CD4-positive, alpha-beta memory T cell (primary cell): ENCODE measurements around the gene HEXA. TPM values are rescaled to one million over a fixed set of nuclear protein-coding genes. Genes with fewer than 3 reads are reported as not detected.
A peak's percentile ranks its signal among the peaks of the same experiment; 100 is the strongest.

Source experiments
- CTCF ChIA-PET: fragments of 350-600 bp; sonication (Branson Sonifier 250); formaldehyde crosslinking; loops from one replicate; lab custom pipeline; 2021; ENCODE audit warnings: inconsistent platforms; ENCODE audit not compliant: partially characterized antibody; lab: Charles Lee
- POLR2A ChIA-PET: fragments of 350-600 bp; sonication (Branson Sonifier 250); formaldehyde crosslinking; loops from one replicate; lab custom pipeline; 2021; ENCODE audit not compliant: partially characterized antibody; lab: Charles Lee
- DNase-seq, 5 donors: peaks; one replicate each; pipeline versions ENCODE4 v3.0.0 to v3.0.0-alpha.2; 2020 to 2022; ENCODE audit warnings: mixed read lengths in 1 of 5
- H3K27ac ChIP-seq: one replicate; pipeline ENCODE4 v1.7.0; 2013; ENCODE audit warnings: low read depth, low read length
- H3K27me3 ChIP-seq: 2 replicates; pipeline ENCODE4 v1.7.0; 2013; ENCODE audit warnings: mild to moderate bottlenecking, low read length, moderate library complexity; ENCODE audit not compliant: insufficient read depth
- H3K36me3 ChIP-seq: 2 replicates; pipeline ENCODE4 v1.7.0; 2013; ENCODE audit warnings: mild to moderate bottlenecking, low read length, moderate library complexity; ENCODE audit not compliant: insufficient read depth
- H3K4me1 ChIP-seq: 2 replicates; pipeline ENCODE4 v1.7.0; 2013; ENCODE audit warnings: mild to moderate bottlenecking, low read length, moderate library complexity; ENCODE audit not compliant: insufficient read depth
- H3K4me3 ChIP-seq, 2 donors: one replicate each; pipeline ENCODE4 v1.7.0; 2013; ENCODE audit warnings: low read length in 2 of 2, mild to moderate bottlenecking in 1 of 2
- H3K9me3 ChIP-seq, 2 donors: one replicate each; pipeline ENCODE4 v1.7.0; 2013; ENCODE audit warnings: low read length in 2 of 2, control low read depth in 1 of 2; ENCODE audit not compliant: control insufficient read depth in 1 of 2
- H3K27ac Mint-ChIP-seq, 7 donors: one replicate each; pipeline ENCODE4 v1.8.0; 2020 to 2021; ENCODE audit warnings: mixed read lengths in 7 of 7, mild to moderate bottlenecking in 6 of 7, inconsistent platforms in 3 of 7, moderate library complexity in 3 of 7
- H3K27me3 Mint-ChIP-seq, 2 donors: one replicate each; pipeline ENCODE4 v1.8.0; 2020 to 2021; ENCODE audit warnings: mixed read lengths in 2 of 2
- H3K36me3 Mint-ChIP-seq, 2 donors: one replicate each; pipeline ENCODE4 v1.8.0; 2020 to 2021; ENCODE audit warnings: mixed read lengths in 2 of 2, inconsistent platforms in 1 of 2, mild to moderate bottlenecking in 1 of 2
- H3K4me1 Mint-ChIP-seq, 4 donors: one replicate each; pipeline ENCODE4 v1.8.0; 2020 to 2021; ENCODE audit warnings: mixed read lengths in 4 of 4, mild to moderate bottlenecking in 1 of 4
- H3K4me3 Mint-ChIP-seq, 8 donors: one replicate each; pipeline ENCODE4 v1.8.0; 2020 to 2021; ENCODE audit warnings: mixed read lengths in 8 of 8, mild to moderate bottlenecking in 7 of 8, moderate library complexity in 6 of 8, inconsistent platforms in 3 of 8
- H3K9me3 Mint-ChIP-seq, 8 donors: one replicate each; pipeline ENCODE4 v1.8.0; 2020 to 2021; ENCODE audit warnings: mixed read lengths in 8 of 8, mild to moderate bottlenecking in 5 of 8, inconsistent platforms in 3 of 8, moderate library complexity in 1 of 8
- intact Hi-C: fragments of 100-400 bp; cut with micrococcal nuclease; formaldehyde crosslinking; loops from one replicate; pipeline ENCODE4 v1.15.1; 2023
- polyA plus RNA-seq, 2 donors: library from polyadenylated mRNA; unstranded; fragments of 300-500 nt; fragmentation: Illumina TruSeq; gene quantifications; one replicate each; pipeline ENCODE4 v1.2.3, GENCODE V29; 2021
- total RNA-seq, 2 experiments: library from RNA; stranded (reverse); gene quantifications; one replicate each; pipeline ENCODE4 v1.2.3, GENCODE V29; 2021

The HEXA gene
- total and polyA plus RNA-seq, 4 experiments from 2014 or later, result 69.9 to 102 (median 84.5) TPM

- Mint-ChIP-seq H3K36me3 (no peaks in the 10 kb centered on the region), H3K4me1 (no peaks in the 10 kb centered on the region), H3K9me3 (peaks cover 0 to 12% (median 4%) of the 10 kb centered on the region in 8 donors), H3K27me3 (peaks cover 12% of the 10 kb centered on the region in 2 donors), H3K27ac (no peak overlapping the region), H3K4me3 (no peak overlapping the region)
- Histone ChIP-seq H3K4me1 (no peaks in the 10 kb centered on the region), H3K36me3 (no peaks in the 10 kb centered on the region), H3K9me3 (no peaks in the 10 kb centered on the region), H3K27ac (no peak overlapping the region), H3K4me3 (no peak overlapping the region), H3K27me3 (no peaks in the 10 kb centered on the region)
- ChIA-PET POLR2A (no interaction called here), CTCF (no interaction called here)
- no peak for DNase-seq
- intact Hi-C loops, result no loop called here
Observed at GRCh38 chr15:72411544-72411943, 35.7 kb upstream of the HEXA start.

GRCh38 chr15:72411111-72411510 lies 35.3 kb upstream of the HEXA start:
- H3K4me1 ChIP-seq, result no peaks in the 10 kb centered on the region
- H3K36me3 ChIP-seq, result no peaks in the 10 kb centered on the region
- intact Hi-C loops, result no loop called here
- POLR2A ChIA-PET, result no interaction called here
- no peak overlapping the region for H3K27ac ChIP-seq
- Mint-ChIP-seq H3K27me3 (peaks cover 12% of the 10 kb centered on the region in 2 donors), H3K4me3 (no peak overlapping the region), H3K4me1 (no peaks in the 10 kb centered on the region), H3K27ac (no peak overlapping the region), H3K9me3 (peaks cover 0 to 12% (median 4%) of the 10 kb centered on the region in 8 donors), H3K36me3 (no peaks in the 10 kb centered on the region)
- no peak for DNase-seq
- H3K9me3 ChIP-seq, result no peaks in the 10 kb centered on the region
- no peaks in the 10 kb centered on the region for H3K27me3 ChIP-seq
- H3K4me3 ChIP-seq, result no peak overlapping the region
- CTCF ChIA-PET, result no interaction called here

- no peak for DNase-seq
- Histone ChIP-seq H3K9me3 (no peaks in the 10 kb centered on the region), H3K27me3 (peaks cover 9% of the 10 kb centered on the region), H3K4me3 (no peak overlapping the region), H3K36me3 (no peaks in the 10 kb centered on the region), H3K4me1 (no peaks in the 10 kb centered on the region), H3K27ac (no peak overlapping the region)
- Mint-ChIP-seq H3K27ac (no peak overlapping the region), H3K4me1 (no peaks in the 10 kb centered on the region), H3K36me3 (no peaks in the 10 kb centered on the region), H3K27me3 (peaks cover 16 to 24% of the 10 kb centered on the region in 2 donors), H3K9me3 (peaks cover 0 to 10% (median 4%) of the 10 kb centered on the region in 8 donors), H3K4me3 (no peak overlapping the region)
- intact Hi-C loops, result no loop called here
- ChIA-PET CTCF (no interaction called here), POLR2A (no interaction called here)
Observed at GRCh38 chr15:72406936-72407335, 31.1 kb upstream of the HEXA start.

GRCh38 chr15:72404841-72405240 lies 29.0 kb upstream of the HEXA start:
- Mint-ChIP-seq H3K27me3 (peaks cover 11 to 23% of the 10 kb centered on the region in 2 donors), H3K9me3 (peaks cover 0 to 2% (median 0%) of the 10 kb centered on the region in 8 donors), H3K36me3 (no peaks in the 10 kb centered on the region), H3K4me1 (no peaks in the 10 kb centered on the region), H3K4me3 (no peak overlapping the region), H3K27ac (no peak overlapping the region)
- DNase-seq, result no peak
- POLR2A ChIA-PET, result no interaction called here
- CTCF ChIA-PET, result no interaction called here
- H3K4me3 ChIP-seq, result no peak overlapping the region
- peaks cover 9% of the 10 kb centered on the region for H3K27me3 ChIP-seq
- intact Hi-C loops, result no loop called here
- no peak overlapping the region for H3K27ac ChIP-seq
- H3K36me3 ChIP-seq, result no peaks in the 10 kb centered on the region
- H3K4me1 ChIP-seq, result no peaks in the 10 kb centered on the region
- H3K9me3 ChIP-seq, result no peaks in the 10 kb centered on the region

- no peaks in the 10 kb centered on the region for H3K9me3 Mint-ChIP-seq
- no peak for DNase-seq
- no peaks in the 10 kb centered on the region for H3K36me3 Mint-ChIP-seq
- peaks cover 9% of the 10 kb centered on the region for H3K27me3 ChIP-seq
- CTCF ChIA-PET, result no interaction called here
- H3K27ac Mint-ChIP-seq, result no peak overlapping the region
- POLR2A ChIA-PET, result no interaction called here
- H3K4me3 Mint-ChIP-seq, result no peak overlapping the region
- H3K36me3 ChIP-seq, result no peaks in the 10 kb centered on the region
- H3K4me1 Mint-ChIP-seq, result no peaks in the 10 kb centered on the region
- no peak overlapping the region for H3K4me3 ChIP-seq
- no peaks in the 10 kb centered on the region for H3K4me1 ChIP-seq
- no peak overlapping the region for H3K27ac ChIP-seq
- H3K9me3 ChIP-seq, result no peaks in the 10 kb centered on the region
- peaks cover 11 to 25% of the 10 kb centered on the region in 2 donors for H3K27me3 Mint-ChIP-seq
- intact Hi-C loops, result no loop called here
Observed at GRCh38 chr15:72404356-72404755, 28.5 kb upstream of the HEXA start.

GRCh38 chr15:72402726-72403125 lies 26.9 kb upstream of the HEXA start:
- Mint-ChIP-seq H3K27ac (no peak overlapping the region), H3K9me3 (peaks cover 0 to 2% (median 0%) of the 10 kb centered on the region in 8 donors), H3K4me1 (no peaks in the 10 kb centered on the region), H3K27me3 (peaks cover 11 to 28% of the 10 kb centered on the region in 2 donors), H3K36me3 (no peaks in the 10 kb centered on the region), H3K4me3 (no peak overlapping the region)
- POLR2A ChIA-PET, result no interaction called here
- CTCF ChIA-PET, result no interaction called here
- no peak overlapping the region for H3K4me3 ChIP-seq
- H3K9me3 ChIP-seq, result no peaks in the 10 kb centered on the region
- no peaks in the 10 kb centered on the region for H3K4me1 ChIP-seq
- H3K27ac ChIP-seq, result no peak overlapping the region
- DNase-seq, result no peak
- peaks cover 9% of the 10 kb centered on the region for H3K27me3 ChIP-seq
- no peaks in the 10 kb centered on the region for H3K36me3 ChIP-seq
- intact Hi-C loops, result no loop called here

- H3K36me3 Mint-ChIP-seq, result no peaks in the 10 kb centered on the region
- peaks cover 3% of the 10 kb centered on the region for H3K27me3 ChIP-seq
Observed at GRCh38 chr15:72398648-72399047, 22.8 kb upstream of the HEXA start.

More at GRCh38 chr15:72398648-72399047, 22.8 kb upstream of the HEXA start:
- ChIA-PET CTCF (no interaction called here), POLR2A (no interaction called here)
- H3K36me3 ChIP-seq, result no peaks in the 10 kb centered on the region
- no peak overlapping the region for H3K4me3 ChIP-seq
- no peak overlapping the region for H3K27ac ChIP-seq
- H3K9me3 Mint-ChIP-seq, result peaks cover 0 to 3% (median 0%) of the 10 kb centered on the region in 8 donors
- peak overlapping the region in 1 of 7 donors; percentile 12 for H3K27ac Mint-ChIP-seq
- H3K4me1 Mint-ChIP-seq, result no peaks in the 10 kb centered on the region
- no peaks in the 10 kb centered on the region for H3K9me3 ChIP-seq
- no peaks in the 10 kb centered on the region for H3K4me1 ChIP-seq
- peaks cover 4 to 17% of the 10 kb centered on the region in 2 donors for H3K27me3 Mint-ChIP-seq
- no peak for DNase-seq
- H3K4me3 Mint-ChIP-seq, result no peak overlapping the region
- intact Hi-C loops, result no loop called here
